ENCODE measurements around the gene PPAN.

DNA sequence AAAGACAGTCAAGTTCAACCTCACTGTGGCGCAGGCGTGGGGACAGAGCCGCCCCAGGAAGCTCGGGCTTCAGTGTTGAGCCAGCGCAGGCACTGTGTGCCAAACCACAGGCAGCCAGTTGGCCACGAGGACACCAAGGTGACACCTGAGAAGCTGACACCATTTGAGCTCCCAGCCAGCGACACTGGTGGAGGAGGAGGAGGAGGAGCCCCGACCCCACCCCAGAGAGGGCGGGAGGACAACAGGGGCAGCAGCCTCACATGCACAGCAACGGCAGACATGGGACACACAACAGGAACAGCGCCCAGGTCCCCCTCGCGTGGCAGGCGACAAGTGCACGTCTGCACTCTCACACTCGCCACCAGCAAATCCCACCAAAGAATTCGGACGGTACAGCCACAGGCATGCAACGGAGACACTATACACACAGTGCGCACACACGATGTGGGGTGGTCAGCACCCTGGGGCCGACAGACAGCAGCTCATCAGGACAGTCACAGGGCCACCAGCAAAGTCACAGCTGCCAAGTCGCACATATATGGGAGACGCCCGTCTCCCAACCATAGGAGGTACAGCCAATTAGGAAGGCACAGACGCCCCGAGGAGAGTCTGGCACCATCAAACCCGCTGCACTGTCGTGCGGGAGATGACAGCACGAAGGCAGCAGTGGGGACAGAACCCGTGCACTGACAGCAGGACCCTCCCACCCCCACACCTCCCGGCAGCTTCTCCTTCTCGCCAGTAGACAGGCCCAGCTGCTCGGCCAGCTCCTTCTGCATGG is 10.1 kb downstream of the PPAN start:
- peak; percentile 67; the same call in 1 of the 2 replicates for TF ChIP-seq POLR2A (IDR thresholded peaks at IDR 0.05; ENCODE audit: low read depth, low read length)
- peak; percentile 89 for TF ChIP-seq POLR2AphosphoS5 (IDR thresholded peaks at IDR 0.05; ENCODE audit: low read depth, low read length)
- TF ChIP-seq SPI1 (IDR thresholded peaks at IDR 0.05; ENCODE audit: low read depth, low read length) = no peak
- TF ChIP-seq POU2F2 (IDR thresholded peaks at IDR 0.05; ENCODE audit: low read depth, low read length) = peak; percentile 63; the same call in 1 of the 2 replicates

Measured in GM12891 (cell line).